ENCODE results near the gene SPECC1L.

SPECC1L gene

GRCh38 chr22:24455039-24455438 is 184.4 kb downstream of the SPECC1L start:
- no peak for DNase-seq

GRCh38 chr22:24455751-24456426 is 185.3 kb downstream of the SPECC1L start:
- DNase-seq = no peak

GRCh38 chr22:24457894-24458420 is 187.3 kb downstream of the SPECC1L start:
- no peak for DNase-seq

- DNase-seq = no peak
Measured at GRCh38 chr22:24459911-24460310, 189.3 kb downstream of the SPECC1L start.

- no peak for DNase-seq
Measured at GRCh38 chr22:24460418-24461089, 189.9 kb downstream of the SPECC1L start.

GRCh38 chr22:24463071-24463760 is 192.6 kb downstream of the SPECC1L start:
- DNase-seq = no peak

GRCh38 chr22:24465566-24465965 is 194.9 kb downstream of the SPECC1L start:
- no peak for DNase-seq

GRCh38 chr22:24465975-24466374 is 195.3 kb downstream of the SPECC1L start:
- no peak for DNase-seq

- DNase-seq = no peak
Measured at GRCh38 chr22:24466716-24467328, 196.2 kb downstream of the SPECC1L start.

GRCh38 chr22:24467340-24467739 is 196.7 kb downstream of the SPECC1L start:
- no peak for DNase-seq
